Body of pancreas (tissue), 4 donors: ENCODE results near the gene ADGRL3. TPM values are rescaled to one million over a fixed set of nuclear protein-coding genes. Genes with fewer than 3 reads are reported as not detected.

Source experiments
- ATAC-seq: fragments of 150-250 bp; one replicate; pipeline ENCODE4 v1.9.1; 2016
- DNase-seq, 4 donors: peaks; one replicate each; pipeline ENCODE4 v3.0.0-alpha.2; 2019
- H3K27ac ChIP-seq, 4 donors: fragments of 200-600 bp; sonication (generic); 1 replicate in 3 of 4; 2 replicates in 1 of 4; pipeline versions ENCODE4 v1.5.1 to v1.6.1; 2016 to 2019; ENCODE audit warnings: mild to moderate bottlenecking in 1 of 4, mixed read lengths in 1 of 4, moderate library complexity in 1 of 4
- H3K27me3 ChIP-seq, 2 donors: fragments of 200-600 bp; sonication (generic); one replicate each; pipeline ENCODE4 v1.6.0; 2016; ENCODE audit warnings: mild to moderate bottlenecking in 1 of 2
- H3K36me3 ChIP-seq, 2 donors: fragments of 200-600 bp; sonication (generic); replicated peaks in 1 of 2; 2 replicates each; pipeline ENCODE4 v1.5.1; 2016; ENCODE audit warnings: low read depth in 2 of 2; ENCODE audit not compliant: insufficient read depth in 1 of 2
- H3K4me1 ChIP-seq: fragments of 200-600 bp; sonication (generic); one replicate; pipeline ENCODE4 v1.6.0; 2016
- H3K4me3 ChIP-seq, 2 donors: fragments of 200-600 bp; sonication (generic); 1 replicate in 1 of 2; 2 replicates in 1 of 2; pipeline ENCODE4 v1.5.1; 2016 to 2019
- H3K9me3 ChIP-seq, 3 donors: fragments of 200-600 bp; sonication (generic); 1 replicate in 2 of 3; 2 replicates in 1 of 3; pipeline ENCODE4 v1.5.1; 2016
- CTCF ChIP-seq, 7 experiments: fragments of 450-650 bp in 4 of 7; fragments of 200-600 bp in 3 of 7; sonication (generic) in 3 of 7; IDR thresholded peaks; one replicate each; pipeline ENCODE4 v1.5.1; 2016 to 2019; ENCODE audit warnings: antibody characterized with exemption in 7 of 7
- POLR2A ChIP-seq, 3 donors: fragments of 450-650 bp; IDR thresholded peaks; one replicate each; pipeline ENCODE4 v1.6.1; 2016; ENCODE audit warnings: antibody characterized with exemption in 3 of 3, mild to moderate bottlenecking in 2 of 3
- WGBS, 2 donors: methylation state at CpG; one replicate each; pipeline ENCODE4 v1.1.5; 2017; 5-methylcytosine and 5-hydroxymethylcytosine counted together
- intact Hi-C: fragments of 100-400 bp; cut with DNase I; formaldehyde crosslinking; loops from one replicate; pipeline ENCODE4 v1.15.1; 2023
- total RNA-seq, 2 donors: library from RNA; depleted of rRNA; stranded (reverse); fragments of >200 nt; gene quantifications; one replicate each; pipeline ENCODE4 v1.1.0, GENCODE V29; 2016

ADGRL3 gene
- total RNA-seq, 2 donors from 2014 or later, result 0.33 to 1.0 TPM

- TF ChIP-seq CTCF (IDR thresholded peaks at IDR 0.05), result no peak
- no peak for TF ChIP-seq POLR2A (IDR thresholded peaks at IDR 0.05)
- H3K27ac ChIP-seq, result no peak overlapping the region
- intact Hi-C loops, result no loop called here
- no peaks in the 10 kb centered on the region for H3K9me3 ChIP-seq
- 28 to 41% methylated on average over 4 of the region's 4 CpGs for WGBS, 2 donors
- no peaks in the 10 kb centered on the region for H3K4me1 ChIP-seq
- DNase-seq (no peak), ATAC-seq (no peak)
- H3K4me3 ChIP-seq, result no peak overlapping the region
- H3K27me3 ChIP-seq, result peaks cover 0 to 3% of the 10 kb centered on the region in 2 donors
- H3K36me3 ChIP-seq, result no peaks in the 10 kb centered on the region
Observed at GRCh38 chr4:62058571-62058970, 858.4 kb downstream of the ADGRL3 start.

- Histone ChIP-seq H3K36me3 (no peaks in the 10 kb centered on the region), H3K27ac (no peak overlapping the region), H3K27me3 (no peaks in the 10 kb centered on the region), H3K4me3 (no peak overlapping the region), H3K4me1 (no peaks in the 10 kb centered on the region), H3K9me3 (no peaks in the 10 kb centered on the region)
- no peak for TF ChIP-seq POLR2A (IDR thresholded peaks at IDR 0.05)
- TF ChIP-seq CTCF (IDR thresholded peaks at IDR 0.05), result no peak
- WGBS, 2 donors, result 71 to 73% methylated on average over 10 to 14 of the region's 14 CpGs
- intact Hi-C loops, result no loop called here
- DNase-seq (no peak), ATAC-seq (no peak)
Observed at GRCh38 chr4:62070291-62070852, 870.2 kb downstream of the ADGRL3 start.

- no peak for TF ChIP-seq POLR2A (IDR thresholded peaks at IDR 0.05)
- TF ChIP-seq CTCF (IDR thresholded peaks at IDR 0.05), result no peak
- Histone ChIP-seq H3K4me3 (no peak overlapping the region), H3K27me3 (no peaks in the 10 kb centered on the region), H3K9me3 (no peaks in the 10 kb centered on the region), H3K27ac (no peak overlapping the region), H3K4me1 (no peaks in the 10 kb centered on the region), H3K36me3 (no peaks in the 10 kb centered on the region)
- 47 to 49% methylated on average over 2 of the region's 2 CpGs for WGBS, 2 donors
- no peak for ATAC-seq
- DNase-seq, result no peak
- intact Hi-C loops, result no loop called here
Observed at GRCh38 chr4:62075089-62075488, 875.0 kb downstream of the ADGRL3 start.

GRCh38 chr4:62075521-62075920, 875.4 kb downstream of the ADGRL3 start:
- H3K4me1 ChIP-seq, result no peaks in the 10 kb centered on the region
- intact Hi-C loops, result no loop called here
- H3K27me3 ChIP-seq, result no peaks in the 10 kb centered on the region
- H3K36me3 ChIP-seq, result no peaks in the 10 kb centered on the region
- H3K9me3 ChIP-seq, result no peaks in the 10 kb centered on the region
- 51 to 53% methylated on average over 3 of the region's 3 CpGs for WGBS, 2 donors
- H3K4me3 ChIP-seq, result no peak overlapping the region
- TF ChIP-seq POLR2A (IDR thresholded peaks at IDR 0.05) (no peak), CTCF (IDR thresholded peaks at IDR 0.05) (no peak)
- no peak for ATAC-seq
- H3K27ac ChIP-seq, result no peak overlapping the region
- no peak for DNase-seq

- H3K27me3 ChIP-seq, result no peaks in the 10 kb centered on the region
- no peaks in the 10 kb centered on the region for H3K36me3 ChIP-seq
- WGBS, 2 donors, result 50 to 55% methylated on average over 1 of the region's 1 CpG
- intact Hi-C loops, result no loop called here
- H3K4me3 ChIP-seq, result no peak overlapping the region
- ATAC-seq, result no peak
- H3K4me1 ChIP-seq, result no peaks in the 10 kb centered on the region
- H3K9me3 ChIP-seq, result no peaks in the 10 kb centered on the region
- TF ChIP-seq CTCF (IDR thresholded peaks at IDR 0.05) (no peak), POLR2A (IDR thresholded peaks at IDR 0.05) (no peak)
- H3K27ac ChIP-seq, result no peak overlapping the region
- no peak for DNase-seq
Observed at GRCh38 chr4:62077406-62077805, 877.3 kb downstream of the ADGRL3 start.
